CD8-positive, alpha-beta memory T cell (primary cell): ENCODE data around the gene CD83. TPM values are rescaled to one million over a fixed set of nuclear protein-coding genes. Genes with fewer than 3 reads are reported as not detected.
A peak's percentile ranks its signal among the peaks of the same experiment; 100 is the strongest.

Experiments used
- CTCF ChIA-PET: fragments of 350-600 bp; sonication (Branson Sonifier 250); formaldehyde crosslinking; loops from one replicate; lab custom pipeline; 2021; ENCODE audit warnings: antibody characterized with exemption; lab: Charles Lee
- POLR2A ChIA-PET: fragments of 350-600 bp; sonication (Branson Sonifier 250); formaldehyde crosslinking; loops from one replicate; lab custom pipeline; 2021; ENCODE audit warnings: antibody characterized with exemption; lab: Charles Lee
- DNase-seq, 5 donors: peaks; one replicate each; pipeline versions ENCODE4 v3.0.0 to v3.0.0-alpha.2; 2020 to 2022; ENCODE audit warnings: mixed read lengths in 1 of 5
- H3K27ac ChIP-seq: one replicate; pipeline ENCODE4 v1.7.0; 2013; ENCODE audit warnings: low read depth, mild to moderate bottlenecking, low read length, moderate library complexity
- H3K27me3 ChIP-seq: 2 replicates; pipeline ENCODE4 v1.7.0; 2013; ENCODE audit warnings: low read length, mild to moderate bottlenecking; ENCODE audit not compliant: insufficient read depth, poor library complexity, severe bottlenecking
- H3K36me3 ChIP-seq: 2 replicates; pipeline ENCODE4 v1.7.0; 2013; ENCODE audit warnings: mild to moderate bottlenecking, low read length, moderate library complexity; ENCODE audit not compliant: insufficient read depth
- H3K4me1 ChIP-seq: 2 replicates; pipeline ENCODE4 v1.7.0; 2013; ENCODE audit warnings: mild to moderate bottlenecking, low read length, moderate library complexity; ENCODE audit not compliant: insufficient read depth
- H3K4me3 ChIP-seq: 2 replicates; pipeline ENCODE4 v1.7.0; 2013; ENCODE audit warnings: mild to moderate bottlenecking, low read length
- H3K9me3 ChIP-seq: 2 replicates; pipeline ENCODE4 v1.7.0; 2013; ENCODE audit warnings: mild to moderate bottlenecking, low read length
- H3K27ac Mint-ChIP-seq, 8 donors: one replicate each; pipeline ENCODE4 v1.8.0; 2020 to 2021; ENCODE audit warnings: mixed read lengths in 8 of 8, mild to moderate bottlenecking in 6 of 8, inconsistent platforms in 3 of 8, moderate library complexity in 3 of 8
- H3K27me3 Mint-ChIP-seq, 2 donors: one replicate each; pipeline ENCODE4 v1.8.0; 2020 to 2021; ENCODE audit warnings: mixed read lengths in 2 of 2, mild to moderate bottlenecking in 1 of 2, moderate library complexity in 1 of 2
- H3K36me3 Mint-ChIP-seq, 3 donors: one replicate each; pipeline ENCODE4 v1.8.0; 2020 to 2021; ENCODE audit warnings: mixed read lengths in 3 of 3, inconsistent platforms in 1 of 3, mild to moderate bottlenecking in 1 of 3
- H3K4me1 Mint-ChIP-seq, 3 donors: one replicate each; pipeline ENCODE4 v1.8.0; 2020 to 2021; ENCODE audit warnings: mixed read lengths in 3 of 3, inconsistent platforms in 1 of 3, mild to moderate bottlenecking in 1 of 3
- H3K4me3 Mint-ChIP-seq, 7 donors: one replicate each; pipeline ENCODE4 v1.8.0; 2020 to 2021; ENCODE audit warnings: mixed read lengths in 7 of 7, mild to moderate bottlenecking in 6 of 7, moderate library complexity in 4 of 7, inconsistent platforms in 2 of 7
- H3K9me3 Mint-ChIP-seq, 5 donors: one replicate each; pipeline ENCODE4 v1.8.0; 2020 to 2022; ENCODE audit warnings: mixed read lengths in 5 of 5, mild to moderate bottlenecking in 3 of 5, moderate library complexity in 2 of 5, inconsistent platforms in 1 of 5
- polyA plus RNA-seq: library from polyadenylated mRNA; unstranded; fragments of 300-500 nt; fragmentation: Illumina TruSeq; gene quantifications from one replicate; pipeline ENCODE4 v1.2.3, GENCODE V29; 2021
- total RNA-seq, 2 experiments: library from RNA; stranded (reverse); gene quantifications; one replicate each; pipeline ENCODE4 v1.2.3, GENCODE V29; 2021

CD83 gene
- total and polyA plus RNA-seq, 3 experiments from 2014 or later, result 3.2 to 56.2 (median 53.3) TPM

GRCh38 chr6:14092316-14092715, 25.3 kb upstream of the CD83 start:
- H3K27ac ChIP-seq, result no peak overlapping the region
- ChIA-PET POLR2A (no interaction called here), CTCF (no interaction called here)
- no peak overlapping the region for H3K4me3 ChIP-seq
- H3K36me3 ChIP-seq, result no peaks in the 10 kb centered on the region
- no peaks in the 10 kb centered on the region for H3K9me3 ChIP-seq
- Mint-ChIP-seq H3K9me3 (peaks cover 0 to 6% (median 3%) of the 10 kb centered on the region in 5 donors), H3K4me3 (no peak overlapping the region), H3K36me3 (peaks cover 0 to 6% (median 0%) of the 10 kb centered on the region in 3 donors), H3K4me1 (peaks cover 0 to 10% (median 2%) of the 10 kb centered on the region in 3 donors), H3K27me3 (peaks cover 7 to 39% of the 10 kb centered on the region in 2 donors), H3K27ac (no peak overlapping the region)
- DNase-seq, result no peak
- H3K27me3 ChIP-seq, result no peaks in the 10 kb centered on the region
- H3K4me1 ChIP-seq, result no peaks in the 10 kb centered on the region

- no peak overlapping the region for H3K4me3 Mint-ChIP-seq
- ChIA-PET CTCF (no interaction called here), POLR2A (no interaction called here)
- no peak overlapping the region for H3K27ac Mint-ChIP-seq
- Histone ChIP-seq H3K27me3 (no peaks in the 10 kb centered on the region), H3K36me3 (no peaks in the 10 kb centered on the region), H3K4me1 (no peaks in the 10 kb centered on the region), H3K27ac (no peak overlapping the region), H3K9me3 (no peaks in the 10 kb centered on the region), H3K4me3 (no peak overlapping the region)
- peaks cover 0 to 10% (median 2%) of the 10 kb centered on the region in 3 donors for H3K4me1 Mint-ChIP-seq
- H3K9me3 Mint-ChIP-seq, result peaks cover 0 to 6% (median 3%) of the 10 kb centered on the region in 5 donors
- peaks cover 0 to 6% (median 0%) of the 10 kb centered on the region in 3 donors for H3K36me3 Mint-ChIP-seq
- no peak for DNase-seq
- H3K27me3 Mint-ChIP-seq, result peaks cover 7 to 36% of the 10 kb centered on the region in 2 donors
These were observed 24.5 kb upstream of the CD83 start for GRCh38 chr6:14092838-14093789.

- CTCF ChIA-PET, result interaction anchor here (1.3 kb wide), 1 partner anchor 35 kb away, joined by 3 read pairs; no protein-coding TSS in a partner anchor
- H3K9me3 Mint-ChIP-seq, result peaks cover 0 to 6% (median 3%) of the 10 kb centered on the region in 5 donors
- H3K27me3 ChIP-seq, result no peaks in the 10 kb centered on the region
- H3K4me1 Mint-ChIP-seq, result peaks cover 0 to 10% (median 0%) of the 10 kb centered on the region in 3 donors
- H3K36me3 Mint-ChIP-seq, result peaks cover 0 to 6% (median 0%) of the 10 kb centered on the region in 3 donors
- no peak overlapping the region for H3K4me3 ChIP-seq
- no peaks in the 10 kb centered on the region for H3K4me1 ChIP-seq
- H3K36me3 ChIP-seq, result no peaks in the 10 kb centered on the region
- peaks cover 5 to 27% of the 10 kb centered on the region in 2 donors for H3K27me3 Mint-ChIP-seq
- H3K9me3 ChIP-seq, result no peaks in the 10 kb centered on the region
- POLR2A ChIA-PET, result no interaction called here
- H3K27ac ChIP-seq, result no peak overlapping the region
- DNase-seq, result no peak
- no peak overlapping the region for H3K27ac Mint-ChIP-seq
- H3K4me3 Mint-ChIP-seq, result no peak overlapping the region
These were observed 22.9 kb upstream of the CD83 start for GRCh38 chr6:14094721-14095120.

- no peak overlapping the region for H3K27ac ChIP-seq
- no peaks in the 10 kb centered on the region for H3K27me3 ChIP-seq
- ChIA-PET CTCF (interaction anchor here (1.3 kb wide), 1 partner anchor 34 kb away, joined by 3 read pairs; no protein-coding TSS in a partner anchor), POLR2A (no interaction called here)
- no peaks in the 10 kb centered on the region for H3K36me3 ChIP-seq
- peaks cover 0 to 6% (median 3%) of the 10 kb centered on the region in 5 donors for H3K9me3 Mint-ChIP-seq
- no peak for DNase-seq
- H3K27ac Mint-ChIP-seq, result peak overlapping the region in 1 of 8 donors; percentile 29
- no peak overlapping the region for H3K4me3 ChIP-seq
- H3K4me1 ChIP-seq, result no peaks in the 10 kb centered on the region
- peaks cover 2 to 20% of the 10 kb centered on the region in 2 donors for H3K27me3 Mint-ChIP-seq
- peaks cover 0 to 6% (median 0%) of the 10 kb centered on the region in 3 donors for H3K36me3 Mint-ChIP-seq
- no peak overlapping the region for H3K4me3 Mint-ChIP-seq
- no peaks in the 10 kb centered on the region for H3K9me3 ChIP-seq
- peaks cover 3 to 15% (median 6%) of the 10 kb centered on the region in 3 donors for H3K4me1 Mint-ChIP-seq
These were observed 22.1 kb upstream of the CD83 start for GRCh38 chr6:14095437-14095836.

- Mint-ChIP-seq H3K27me3 (peaks cover 13 to 15% of the 10 kb centered on the region in 2 donors), H3K4me1 (peaks cover 3 to 12% (median 7%) of the 10 kb centered on the region in 3 donors), H3K36me3 (no peaks in the 10 kb centered on the region), H3K27ac (no peak overlapping the region), H3K9me3 (no peaks in the 10 kb centered on the region), H3K4me3 (no peak overlapping the region)
- POLR2A ChIA-PET, result no interaction called here
- H3K4me1 ChIP-seq, result no peaks in the 10 kb centered on the region
- no peaks in the 10 kb centered on the region for H3K27me3 ChIP-seq
- H3K27ac ChIP-seq, result no peak overlapping the region
- H3K36me3 ChIP-seq, result no peaks in the 10 kb centered on the region
- no peak for DNase-seq
- CTCF ChIA-PET, result no interaction called here
- H3K4me3 ChIP-seq, result no peak overlapping the region
- no peaks in the 10 kb centered on the region for H3K9me3 ChIP-seq
These were observed 17.4 kb upstream of the CD83 start for GRCh38 chr6:14100138-14100537.

GRCh38 chr6:14100966-14101365, 16.6 kb upstream of the CD83 start:
- DNase-seq, result no peak
- POLR2A ChIA-PET, result no interaction called here

GRCh38 chr6:14102383-14102782, 15.2 kb upstream of the CD83 start:
- Histone ChIP-seq H3K36me3 (no peaks in the 10 kb centered on the region), H3K27me3 (no peaks in the 10 kb centered on the region), H3K9me3 (peaks cover 5% of the 10 kb centered on the region), H3K27ac (no peak overlapping the region), H3K4me1 (no peaks in the 10 kb centered on the region), H3K4me3 (no peak overlapping the region)
- peaks cover 3 to 7% (median 6%) of the 10 kb centered on the region in 3 donors for H3K4me1 Mint-ChIP-seq
- no peak for DNase-seq
- CTCF ChIA-PET, result interaction anchor here (0.7 kb wide), 1 partner anchor 478 kb away, joined by 3 read pairs; no protein-coding TSS in a partner anchor
- no peak overlapping the region for H3K4me3 Mint-ChIP-seq
- no peak overlapping the region for H3K27ac Mint-ChIP-seq
- H3K27me3 Mint-ChIP-seq, result peaks cover 22 to 34% of the 10 kb centered on the region in 2 donors
- H3K9me3 Mint-ChIP-seq, result peaks cover 0 to 11% (median 8%) of the 10 kb centered on the region in 5 donors
- POLR2A ChIA-PET, result no interaction called here
- peaks cover 0 to 6% (median 0%) of the 10 kb centered on the region in 3 donors for H3K36me3 Mint-ChIP-seq

More at GRCh38 chr6:14100966-14101365, 16.6 kb upstream of the CD83 start:
- no peaks in the 10 kb centered on the region for H3K4me1 ChIP-seq
- H3K9me3 ChIP-seq, result no peaks in the 10 kb centered on the region
- peaks cover 3 to 7% (median 6%) of the 10 kb centered on the region in 3 donors for H3K4me1 Mint-ChIP-seq
- peaks cover 14 to 24% of the 10 kb centered on the region in 2 donors for H3K27me3 Mint-ChIP-seq
- no peak overlapping the region for H3K4me3 Mint-ChIP-seq
- no peak overlapping the region for H3K4me3 ChIP-seq
- H3K9me3 Mint-ChIP-seq, result no peaks in the 10 kb centered on the region
- CTCF ChIA-PET, result no interaction called here
- H3K36me3 ChIP-seq, result no peaks in the 10 kb centered on the region
- H3K27me3 ChIP-seq, result no peaks in the 10 kb centered on the region
- peaks cover 0 to 3% (median 0%) of the 10 kb centered on the region in 3 donors for H3K36me3 Mint-ChIP-seq
- H3K27ac ChIP-seq, result no peak overlapping the region
- H3K27ac Mint-ChIP-seq, result no peak overlapping the region

GRCh38 chr6:14105547-14105946, 12.0 kb upstream of the CD83 start:
- POLR2A ChIA-PET, result no interaction called here
- H3K27ac ChIP-seq, result no peak overlapping the region
- Mint-ChIP-seq H3K9me3 (peaks cover 0 to 15% (median 13%) of the 10 kb centered on the region in 5 donors), H3K4me3 (no peak overlapping the region), H3K27ac (no peak overlapping the region), H3K36me3 (peaks cover 0 to 10% (median 0%) of the 10 kb centered on the region in 3 donors), H3K27me3 (peaks cover 36 to 39% of the 10 kb centered on the region in 2 donors), H3K4me1 (peaks cover 21 to 29% (median 27%) of the 10 kb centered on the region in 3 donors)
- CTCF ChIA-PET, result no interaction called here
- H3K27me3 ChIP-seq, result no peaks in the 10 kb centered on the region
- H3K4me3 ChIP-seq, result no peak overlapping the region
- H3K9me3 ChIP-seq, result peaks cover 5% of the 10 kb centered on the region
- H3K4me1 ChIP-seq, result peaks cover 23% of the 10 kb centered on the region
- H3K36me3 ChIP-seq, result no peaks in the 10 kb centered on the region
- no peak for DNase-seq
